ENCODE results near the gene DYNLL1. TPM values are rescaled to one million over a fixed set of nuclear protein-coding genes. Genes with fewer than 3 reads are reported as not detected.

DYNLL1 gene
- total and polyA plus RNA-seq, 2 of the 13 experiments (the other 11 are each of a cell fraction or from before 2014, with no cell fraction given) = 271 to 294 TPM

DNA sequence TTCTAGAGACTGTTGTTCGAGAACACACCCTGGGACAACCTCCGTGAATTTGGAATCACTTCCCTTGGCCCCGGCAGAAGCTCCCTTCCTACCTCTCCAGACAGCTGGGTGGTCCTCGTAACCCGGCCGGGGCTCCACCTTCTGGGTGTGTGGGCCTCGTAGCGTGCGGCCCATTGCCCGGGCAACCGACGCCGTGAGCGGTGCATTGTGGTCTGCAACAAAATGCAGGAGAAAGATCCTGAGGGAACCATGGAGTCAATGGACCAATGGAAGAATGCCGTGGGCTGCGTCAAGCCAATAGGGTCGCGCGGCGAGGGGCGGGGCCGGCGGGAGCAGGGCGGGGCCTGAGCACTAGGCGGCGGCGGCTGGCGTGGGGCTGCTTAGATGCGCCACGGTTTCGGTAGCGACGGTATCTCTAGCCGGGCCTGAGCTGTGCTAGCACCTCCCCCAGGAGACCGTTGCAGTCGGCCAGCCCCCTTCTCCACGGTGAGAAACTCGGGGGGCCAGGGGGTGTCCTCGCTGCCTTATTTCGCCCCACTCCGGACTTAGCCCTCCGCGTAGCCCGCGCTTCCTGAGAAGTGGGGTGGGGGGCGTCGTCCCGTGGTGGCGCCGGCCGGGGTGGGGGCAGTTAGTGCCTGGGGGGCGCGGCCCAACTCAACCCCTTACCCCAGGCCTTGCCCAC, at the start of gene DYNLL1 (continued):
- TF ChIP-seq, protein P1, sequence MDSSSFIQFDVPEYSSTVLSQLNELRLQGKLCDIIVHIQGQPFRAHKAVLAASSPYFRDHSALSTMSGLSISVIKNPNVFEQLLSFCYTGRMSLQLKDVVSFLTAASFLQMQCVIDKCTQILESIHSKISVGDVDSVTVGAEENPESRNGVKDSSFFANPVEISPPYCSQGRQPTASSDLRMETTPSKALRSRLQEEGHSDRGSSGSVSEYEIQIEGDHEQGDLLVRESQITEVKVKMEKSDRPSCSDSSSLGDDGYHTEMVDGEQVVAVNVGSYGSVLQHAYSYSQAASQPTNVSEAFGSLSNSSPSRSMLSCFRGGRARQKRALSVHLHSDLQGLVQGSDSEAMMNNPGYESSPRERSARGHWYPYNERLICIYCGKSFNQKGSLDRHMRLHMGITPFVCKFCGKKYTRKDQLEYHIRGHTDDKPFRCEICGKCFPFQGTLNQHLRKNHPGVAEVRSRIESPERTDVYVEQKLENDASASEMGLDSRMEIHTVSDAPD (CRISPR knock-in tag; IDR thresholded peaks at IDR 0.05) = no peak
- TF ChIP-seq MAF1 (CRISPR knock-in tag; IDR thresholded peaks at IDR 0.05; ENCODE audit: borderline replicate concordance) (no peak), MAZ (IDR thresholded peaks at IDR 0.05; ENCODE audit: borderline replicate concordance, low read depth, low read length) (peak; percentile 85), MAZ (CRISPR knock-in tag; IDR thresholded peaks at IDR 0.05; ENCODE audit: low read depth) (peak; percentile 89), RARG (CRISPR knock-in tag; IDR thresholded peaks at IDR 0.05; ENCODE audit: low read depth) (no peak), TBL1XR1 (IDR thresholded peaks at IDR 0.05; ENCODE audit: borderline replicate concordance, low read length, partially characterized antibody) (peak; percentile 52), NFYC (CRISPR knock-in tag; IDR thresholded peaks at IDR 0.05) (peak; percentile 97), MTF1 (CRISPR knock-in tag; IDR thresholded peaks at IDR 0.05) (no peak), ZNF672 (CRISPR knock-in tag; IDR thresholded peaks at IDR 0.05) (no peak), HHEX (CRISPR knock-in tag; IDR thresholded peaks at IDR 0.05) (no peak), KAT2B (IDR thresholded peaks at IDR 0.05; ENCODE audit: borderline replicate concordance, low read depth, low read length) (no peak)
- TF ChIP-seq, protein P2, sequence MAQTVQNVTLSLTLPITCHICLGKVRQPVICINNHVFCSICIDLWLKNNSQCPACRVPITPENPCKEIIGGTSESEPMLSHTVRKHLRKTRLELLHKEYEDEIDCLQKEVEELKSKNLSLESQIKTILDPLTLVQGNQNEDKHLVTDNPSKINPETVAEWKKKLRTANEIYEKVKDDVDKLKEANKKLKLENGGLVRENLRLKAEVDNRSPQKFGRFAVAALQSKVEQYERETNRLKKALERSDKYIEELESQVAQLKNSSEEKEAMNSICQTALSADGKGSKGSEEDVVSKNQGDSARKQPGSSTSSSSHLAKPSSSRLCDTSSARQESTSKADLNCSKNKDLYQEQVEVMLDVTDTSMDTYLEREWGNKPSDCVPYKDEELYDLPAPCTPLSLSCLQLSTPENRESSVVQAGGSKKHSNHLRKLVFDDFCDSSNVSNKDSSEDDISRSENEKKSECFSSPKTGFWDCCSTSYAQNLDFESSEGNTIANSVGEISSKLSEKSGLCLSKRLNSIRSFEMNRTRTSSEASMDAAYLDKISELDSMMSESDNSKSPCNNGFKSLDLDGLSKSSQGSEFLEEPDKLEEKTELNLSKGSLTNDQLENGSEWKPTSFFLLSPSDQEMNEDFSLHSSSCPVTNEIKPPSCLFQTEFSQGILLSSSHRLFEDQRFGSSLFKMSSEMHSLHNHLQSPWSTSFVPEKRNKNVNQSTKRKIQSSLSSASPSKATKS (CRISPR knock-in tag; IDR thresholded peaks at IDR 0.05) = no peak
- TF ChIP-seq, protein P3, sequence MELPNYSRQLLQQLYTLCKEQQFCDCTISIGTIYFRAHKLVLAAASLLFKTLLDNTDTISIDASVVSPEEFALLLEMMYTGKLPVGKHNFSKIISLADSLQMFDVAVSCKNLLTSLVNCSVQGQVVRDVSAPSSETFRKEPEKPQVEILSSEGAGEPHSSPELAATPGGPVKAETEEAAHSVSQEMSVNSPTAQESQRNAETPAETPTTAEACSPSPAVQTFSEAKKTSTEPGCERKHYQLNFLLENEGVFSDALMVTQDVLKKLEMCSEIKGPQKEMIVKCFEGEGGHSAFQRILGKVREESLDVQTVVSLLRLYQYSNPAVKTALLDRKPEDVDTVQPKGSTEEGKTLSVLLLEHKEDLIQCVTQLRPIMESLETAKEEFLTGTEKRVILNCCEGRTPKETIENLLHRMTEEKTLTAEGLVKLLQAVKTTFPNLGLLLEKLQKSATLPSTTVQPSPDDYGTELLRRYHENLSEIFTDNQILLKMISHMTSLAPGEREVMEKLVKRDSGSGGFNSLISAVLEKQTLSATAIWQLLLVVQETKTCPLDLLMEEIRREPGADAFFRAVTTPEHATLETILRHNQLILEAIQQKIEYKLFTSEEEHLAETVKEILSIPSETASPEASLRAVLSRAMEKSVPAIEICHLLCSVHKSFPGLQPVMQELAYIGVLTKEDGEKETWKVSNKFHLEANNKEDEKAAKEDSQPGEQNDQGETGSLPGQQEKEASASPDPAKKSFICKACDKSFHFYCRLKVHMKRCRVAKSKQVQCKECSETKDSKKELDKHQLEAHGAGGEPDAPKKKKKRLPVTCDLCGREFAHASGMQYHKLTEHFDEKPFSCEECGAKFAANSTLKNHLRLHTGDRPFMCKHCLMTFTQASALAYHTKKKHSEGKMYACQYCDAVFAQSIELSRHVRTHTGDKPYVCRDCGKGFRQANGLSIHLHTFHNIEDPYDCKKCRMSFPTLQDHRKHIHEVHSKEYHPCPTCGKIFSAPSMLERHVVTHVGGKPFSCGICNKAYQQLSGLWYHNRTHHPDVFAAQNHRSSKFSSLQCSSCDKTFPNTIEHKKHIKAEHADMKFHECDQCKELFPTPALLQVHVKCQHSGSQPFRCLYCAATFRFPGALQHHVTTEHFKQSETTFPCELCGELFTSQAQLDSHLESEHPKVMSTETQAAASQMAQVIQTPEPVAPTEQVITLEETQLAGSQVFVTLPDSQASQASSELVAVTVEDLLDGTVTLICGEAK (IDR thresholded peaks at IDR 0.05) = no peak
- TF ChIP-seq, protein P3 (CRISPR knock-in tag; IDR thresholded peaks at IDR 0.05) = peak; percentile 42; the same call in 1 of the 2 replicates
- TF ChIP-seq, protein P4, sequence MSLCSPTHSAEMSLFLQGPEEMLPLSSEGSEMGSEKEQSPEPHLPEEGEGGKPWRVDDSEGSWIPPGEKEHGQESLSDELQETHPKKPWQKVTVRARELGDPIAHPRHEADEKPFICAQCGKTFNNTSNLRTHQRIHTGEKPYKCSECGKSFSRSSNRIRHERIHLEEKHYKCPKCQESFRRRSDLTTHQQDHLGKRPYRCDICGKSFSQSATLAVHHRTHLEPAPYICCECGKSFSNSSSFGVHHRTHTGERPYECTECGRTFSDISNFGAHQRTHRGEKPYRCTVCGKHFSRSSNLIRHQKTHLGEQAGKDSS (CRISPR knock-in tag; IDR thresholded peaks at IDR 0.05; ENCODE audit: borderline replicate concordance, low read depth) = no peak
- TF ChIP-seq, protein P5, sequence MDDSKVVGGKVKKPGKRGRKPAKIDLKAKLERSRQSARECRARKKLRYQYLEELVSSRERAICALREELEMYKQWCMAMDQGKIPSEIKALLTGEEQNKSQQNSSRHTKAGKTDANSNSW (CRISPR knock-in tag; IDR thresholded peaks at IDR 0.05; ENCODE audit: borderline replicate concordance) = no peak
